Endothelial cell of umbilical vein (primary cell): ENCODE results near the gene TUNAR. TPM values are rescaled to one million over a fixed set of nuclear protein-coding genes. Genes with fewer than 3 reads are reported as not detected.

Source experiments
- BruUV-seq: library from RNA; stranded (reverse); fragments of 400-500 nt; replicated peaks from 2 replicates; lab custom pipeline; 2021; lab: Mats Ljungman, UMichigan
- CTCF ChIA-PET: fragments of 300-600, 350-600 bp; sonication (Branson Sonifier 250); formaldehyde crosslinking; loops from one replicate; lab custom pipeline; 2021; ENCODE audit warnings: antibody characterized with exemption, inconsistent platforms; lab: Charles Lee
- POLR2A ChIA-PET: fragments of 300-600, 350-600 bp; sonication (Branson Sonifier 250); formaldehyde crosslinking; loops from one replicate; lab custom pipeline; 2021; ENCODE audit warnings: antibody characterized with exemption, inconsistent platforms; lab: Charles Lee
- DNase-seq: peaks from one replicate; pipeline ENCODE4 v3.0.0-alpha.2; 2011; ENCODE audit warnings: low read depth, low spot score
- FAIRE-seq: peaks from 2 replicates; lab custom pipeline; 2011; peaks lifted over from hg19 to GRCh38; lab: Jason Lieb, UNC
- H2AFZ ChIP-seq: 2 replicates; pipeline ENCODE4 v1.6.0; 2012; ENCODE audit warnings: low read depth, low read length, control low read depth, inconsistent platforms
- H3K27ac ChIP-seq: 2 replicates; pipeline ENCODE4 v1.5.1; 2011; ENCODE audit warnings: low read depth, mild to moderate bottlenecking, control low read depth, low read length, moderate library complexity; ENCODE audit not compliant: insufficient read depth
- H3K27me3 ChIP-seq, 2 experiments: 2 replicates each; pipeline versions ENCODE4 v1.6.0 to v1.6.1; 2011; ENCODE audit warnings: low read length in 2 of 2, mixed read lengths in 1 of 2; ENCODE audit not compliant: control insufficient read depth in 2 of 2, insufficient read depth in 2 of 2
- H3K36me3 ChIP-seq, 2 experiments: 2 replicates in 1 of 2; 3 replicates in 1 of 2; pipeline ENCODE4 v1.5.1; 2011; ENCODE audit warnings: low read length in 2 of 2, mild to moderate bottlenecking in 1 of 2, moderate library complexity in 1 of 2; ENCODE audit not compliant: control insufficient read depth in 2 of 2, insufficient read depth in 2 of 2; ENCODE audit errors: extremely low read depth in 1 of 2
- H3K4me1 ChIP-seq: 3 replicates; pipeline ENCODE4 v1.5.1; 2011; ENCODE audit warnings: mild to moderate bottlenecking, low read length; ENCODE audit not compliant: control insufficient read depth, insufficient read depth; ENCODE audit errors: extremely low read depth
- H3K4me2 ChIP-seq: 2 replicates; pipeline ENCODE4 v1.6.1; 2011; ENCODE audit warnings: low read length, control low read depth, mixed read lengths; ENCODE audit not compliant: insufficient read depth
- H3K4me3 ChIP-seq, 3 experiments: fragments of 200-600 bp in 1 of 3; sonication (generic), shearing (Covaris generic) in 1 of 3; replicated peaks in 1 of 3; 2 replicates each; pipeline ENCODE4 v1.5.1; 2011 to 2016; ENCODE audit warnings: control low read depth in 3 of 3, low read length in 3 of 3, mild to moderate bottlenecking in 2 of 3, inconsistent platforms in 1 of 3, low read depth in 1 of 3, moderate library complexity in 1 of 3; ENCODE audit not compliant: insufficient read depth in 1 of 3
- H3K79me2 ChIP-seq: 2 replicates; pipeline ENCODE4 v1.6.0; 2012; ENCODE audit warnings: low read length, inconsistent platforms; ENCODE audit not compliant: control insufficient read depth, insufficient read depth
- H3K9ac ChIP-seq: replicated peaks from 2 replicates; pipeline ENCODE3; 2011; ENCODE audit warnings: low read length, control low read depth; ENCODE audit not compliant: insufficient read depth; ENCODE audit errors: extremely low read depth
- H3K9me1 ChIP-seq: replicated peaks from 3 replicates; pipeline ENCODE4 v1.6.0; 2011; ENCODE audit warnings: mild to moderate bottlenecking, low read length; ENCODE audit not compliant: control insufficient read depth, insufficient read depth; ENCODE audit errors: extremely low read depth
- H3K9me3 ChIP-seq: replicated peaks from 2 replicates; pipeline ENCODE4 v1.5.1; 2012; ENCODE audit warnings: low read length, inconsistent platforms; ENCODE audit not compliant: control insufficient read depth, insufficient read depth
- H4K20me1 ChIP-seq: replicated peaks from 2 replicates; pipeline ENCODE3; 2011; ENCODE audit warnings: mild to moderate bottlenecking, low read length; ENCODE audit not compliant: control insufficient read depth, insufficient read depth; ENCODE audit errors: extremely low read depth
- CTCF ChIP-seq, 2 donors: IDR thresholded peaks; 1 replicate in 1 of 2; 2 replicates in 1 of 2; pipeline ENCODE4 v1.5.1; 2011; ENCODE audit warnings: low read length in 2 of 2, mild to moderate bottlenecking in 2 of 2, moderate library complexity in 2 of 2, control low read depth in 1 of 2, inconsistent platforms in 1 of 2, low read depth in 1 of 2; ENCODE audit not compliant: insufficient read depth in 1 of 2; ENCODE audit errors: extremely low read depth in 1 of 2
- EZH2 ChIP-seq: IDR thresholded peaks from 2 replicates; pipeline ENCODE4 v1.6.1; 2012; ENCODE audit warnings: borderline replicate concordance, low read depth, mild to moderate bottlenecking, moderate library complexity, low read length, inconsistent platforms; ENCODE audit not compliant: severe bottlenecking
- FOS ChIP-seq: IDR thresholded peaks from 2 replicates; pipeline ENCODE4 v1.6.1; 2011; ENCODE audit warnings: mild to moderate bottlenecking, low read length, moderate library complexity, borderline replicate concordance; ENCODE audit not compliant: insufficient read depth
- GATA2 ChIP-seq: IDR thresholded peaks from 2 replicates; pipeline ENCODE4 v1.7.0; 2011; ENCODE audit warnings: low read depth, mild to moderate bottlenecking, moderate library complexity, mixed read lengths, low read length; ENCODE audit not compliant: insufficient read length, insufficient read depth
- JUN ChIP-seq: IDR thresholded peaks from 2 replicates; pipeline ENCODE4 v1.6.1; 2011; ENCODE audit warnings: borderline replicate concordance, low read depth; ENCODE audit not compliant: insufficient read length, insufficient read depth
- MAX ChIP-seq: IDR thresholded peaks from 2 replicates; pipeline ENCODE4 v1.6.1; 2011; ENCODE audit not compliant: insufficient read depth, insufficient read length
- MYC ChIP-seq: IDR thresholded peaks from one replicate; pipeline ENCODE4 v1.6.1; 2011; ENCODE audit warnings: mild to moderate bottlenecking, low read depth, low read length
- POLR2A ChIP-seq: IDR thresholded peaks from 2 replicates; pipeline ENCODE4 v1.6.1; 2012; ENCODE audit warnings: low read depth, mild to moderate bottlenecking, control low read depth, low read length
- POLR2AphosphoS5 ChIP-seq: IDR thresholded peaks from 2 replicates; pipeline ENCODE4 v1.6.1; 2012; ENCODE audit warnings: low read depth, mild to moderate bottlenecking, control low read depth, low read length, moderate library complexity; ENCODE audit not compliant: insufficient read depth
- dilution Hi-C: fragments of 300-500 bp; cut with MboI; formaldehyde crosslinking; loops from one replicate; pipeline ENCODE4 v1.15.0; 2019; ENCODE audit warnings: low sequenced_read_pairs; ENCODE audit not compliant: extremely low pct_ligation_motif_present
- intact Hi-C: fragments of 100-400 bp; cut with micrococcal nuclease; formaldehyde crosslinking; loops from one replicate; pipeline ENCODE4 v1.10.0; 2022
- polyA plus RNA-seq, 4 experiments: library from polyadenylated mRNA; depleted of rRNA in 3 of 4; stranded (reverse) in 3 of 4; unstranded in 1 of 4; fragments of >200 nt; gene quantifications; 2 replicates each; pipeline versions ENCODE4 v1.2.1 to v1.2.3, GENCODE V29; 2011 to 2012; ENCODE audit warnings: missing spikeins in 1 of 4
- total RNA-seq: library from RNA; stranded (reverse); gene quantifications from 2 replicates; pipeline ENCODE4 v1.2.3, GENCODE V29; 2021

TUNAR gene
- total and polyA plus RNA-seq, 2 donors (not counting 3 experiments of a cell fraction or from before 2014, with no cell fraction given): not detected

- H3K4me2 ChIP-seq: no peak overlapping the region
- no peaks in the 10 kb centered on the region for H3K9me1 ChIP-seq
- no peak overlapping the region for H2AFZ ChIP-seq
- H3K9me3 ChIP-seq: no peaks in the 10 kb centered on the region
- H3K27me3 ChIP-seq: no peaks in the 10 kb centered on the region
- H3K4me3 ChIP-seq: no peak overlapping the region
- H3K9ac ChIP-seq: no peak overlapping the region
- H3K79me2 ChIP-seq: no peaks in the 10 kb centered on the region
- BruUV-seq: no TSS peak
- ChIA-PET CTCF (no interaction called here), POLR2A (no interaction called here)
- intact Hi-C loops: no loop called here
- no peaks in the 10 kb centered on the region for H4K20me1 ChIP-seq
- dilution Hi-C loops: no loop called here
- no peaks in the 10 kb centered on the region for H3K4me1 ChIP-seq
- H3K27ac ChIP-seq: no peak overlapping the region
- no peak for TF ChIP-seq JUN
- TF ChIP-seq POLR2A: no peak
- TF ChIP-seq MYC: no peak
- no peak for TF ChIP-seq EZH2
- TF ChIP-seq GATA2: no peak
- no peak for TF ChIP-seq MAX
- TF ChIP-seq FOS: no peak
- no peak for TF ChIP-seq POLR2AphosphoS5
- no peak for TF ChIP-seq CTCF (IDR thresholded peaks at IDR 0.05; ENCODE audit: extremely low read depth in 1 of 2, insufficient read depth in 1 of 2, low read depth in 1 of 2, low read length in 2 of 2)
- DNase-seq (no peak), FAIRE-seq (no peak)
- no peaks in the 10 kb centered on the region for H3K36me3 ChIP-seq
Observed at GRCh38 chr14:95850429-95850828, 26.2 kb upstream of the TUNAR start.
